ENCODE data around the gene EMILIN2. TPM values are rescaled to one million over a fixed set of nuclear protein-coding genes. Genes with fewer than 3 reads are reported as not detected.

Gene EMILIN2
- total and polyA plus RNA-seq, 2 of the 13 experiments (the other 11 are each of a cell fraction or from before 2014, with no cell fraction given), result 7.6 to 8.2 TPM

DNA sequence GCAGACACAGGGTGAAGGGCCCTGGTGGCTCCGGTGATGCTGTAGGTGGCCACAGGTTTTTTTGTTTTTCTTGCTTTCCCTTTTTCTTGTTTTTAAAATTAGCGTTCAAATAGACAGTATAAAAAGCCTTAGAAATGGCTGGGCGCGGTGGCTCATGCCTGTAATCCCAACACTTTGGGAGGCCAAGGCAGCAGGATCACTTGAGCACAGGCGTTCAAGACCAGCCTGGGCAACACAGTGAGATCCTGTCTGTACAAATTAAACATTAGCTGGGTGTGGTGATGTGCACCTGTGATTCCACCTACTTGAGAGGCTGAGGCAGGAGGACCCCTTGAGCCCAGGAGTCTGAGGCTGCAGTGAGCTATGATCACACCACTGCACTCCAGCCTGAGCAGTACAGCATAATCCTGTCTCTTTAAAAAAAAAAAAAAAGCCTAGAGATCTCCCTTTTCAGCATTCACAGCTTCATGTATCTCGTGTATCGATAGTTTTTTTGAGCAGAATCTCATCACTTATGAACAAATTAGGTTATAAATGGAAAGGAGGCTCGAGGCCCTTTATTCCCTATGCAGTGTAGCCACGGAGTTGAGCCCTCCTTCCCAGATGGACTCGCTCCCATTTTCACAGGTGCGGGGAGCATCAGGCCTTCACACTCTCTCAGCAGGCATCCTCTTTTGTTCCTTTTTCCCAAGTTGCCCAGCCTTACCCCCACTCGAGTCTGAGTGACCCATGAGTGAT lies 50.8 kb downstream of the EMILIN2 start (continued):
- no peak for TF ChIP-seq ZNF550 (CRISPR knock-in tag; IDR thresholded peaks at IDR 0.05; ENCODE audit: borderline replicate concordance)
- TF ChIP-seq, protein P1, sequence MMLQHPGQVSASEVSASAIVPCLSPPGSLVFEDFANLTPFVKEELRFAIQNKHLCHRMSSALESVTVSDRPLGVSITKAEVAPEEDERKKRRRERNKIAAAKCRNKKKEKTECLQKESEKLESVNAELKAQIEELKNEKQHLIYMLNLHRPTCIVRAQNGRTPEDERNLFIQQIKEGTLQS (CRISPR knock-in tag; IDR thresholded peaks at IDR 0.05), result no peak
- no peak for TF ChIP-seq ZNF530 (CRISPR knock-in tag; IDR thresholded peaks at IDR 0.05; ENCODE audit: low read depth)
- TF ChIP-seq ZNF777 (CRISPR knock-in tag; IDR thresholded peaks at IDR 0.05), result no peak
- TF ChIP-seq CBX2 (IDR thresholded peaks at IDR 0.05; ENCODE audit: low read depth, low read length), result no peak
- TF ChIP-seq CBX2 (CRISPR knock-in tag; IDR thresholded peaks at IDR 0.05; ENCODE audit: low read depth), result no peak
- no peak for TF ChIP-seq MAF1 (CRISPR knock-in tag; IDR thresholded peaks at IDR 0.05; ENCODE audit: borderline replicate concordance)
- TF ChIP-seq, protein P2, sequence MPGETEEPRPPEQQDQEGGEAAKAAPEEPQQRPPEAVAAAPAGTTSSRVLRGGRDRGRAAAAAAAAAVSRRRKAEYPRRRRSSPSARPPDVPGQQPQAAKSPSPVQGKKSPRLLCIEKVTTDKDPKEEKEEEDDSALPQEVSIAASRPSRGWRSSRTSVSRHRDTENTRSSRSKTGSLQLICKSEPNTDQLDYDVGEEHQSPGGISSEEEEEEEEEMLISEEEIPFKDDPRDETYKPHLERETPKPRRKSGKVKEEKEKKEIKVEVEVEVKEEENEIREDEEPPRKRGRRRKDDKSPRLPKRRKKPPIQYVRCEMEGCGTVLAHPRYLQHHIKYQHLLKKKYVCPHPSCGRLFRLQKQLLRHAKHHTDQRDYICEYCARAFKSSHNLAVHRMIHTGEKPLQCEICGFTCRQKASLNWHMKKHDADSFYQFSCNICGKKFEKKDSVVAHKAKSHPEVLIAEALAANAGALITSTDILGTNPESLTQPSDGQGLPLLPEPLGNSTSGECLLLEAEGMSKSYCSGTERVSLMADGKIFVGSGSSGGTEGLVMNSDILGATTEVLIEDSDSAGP (CRISPR knock-in tag; IDR thresholded peaks at IDR 0.05; ENCODE audit: borderline replicate concordance), result peak; percentile 65; the same call in 1 of the 2 replicates
- TF ChIP-seq SUZ12 (IDR thresholded peaks at IDR 0.05; ENCODE audit: low read depth, low read length), result no peak
- no peak for TF ChIP-seq NFE2L1 (CRISPR knock-in tag; IDR thresholded peaks at IDR 0.05; ENCODE audit: borderline replicate concordance)
- TF ChIP-seq U2AF2 (IDR thresholded peaks at IDR 0.05; ENCODE audit: low read depth, low read length), result no peak
- TF ChIP-seq ZNF773 (CRISPR knock-in tag; IDR thresholded peaks at IDR 0.05; ENCODE audit: borderline replicate concordance), result no peak

Measured in HepG2 (cell line).